ENCODE measurements around the gene PPA1. TPM values are rescaled to one million over a fixed set of nuclear protein-coding genes. Genes with fewer than 3 reads are reported as not detected.

The PPA1 gene
- polyA plus RNA-seq, 1 donor (not counting 4 experiments of a cell fraction or from before 2014, with no cell fraction given): 324 TPM

- Histone ChIP-seq H3K9ac (ENCODE audit: control insufficient read depth, extremely low read depth, insufficient read depth, low read length) (no peak overlapping the region), H2AFZ (ENCODE audit: control insufficient read depth, low read length) (no peak overlapping the region), H3K9me1 (ENCODE audit: control insufficient read depth, extremely low read depth, insufficient read depth, low read length) (peaks cover 2% of the 10 kb centered on the region), H3K4me1 (ENCODE audit: control insufficient read depth, extremely low read depth, insufficient read depth, low read length) (peaks cover 27% of the 10 kb centered on the region), H3K4me2 (ENCODE audit: control insufficient read depth, extremely low read depth, insufficient read depth, low read depth, low read length) (no peak overlapping the region), H3K4me3 (ENCODE audit: control insufficient read depth in 2 of 3, extremely low read depth in 1 of 3, insufficient read depth in 2 of 3, low read depth in 1 of 3, low read length in 3 of 3) (no peak overlapping the region), H3K79me2 (ENCODE audit: control insufficient read depth, insufficient read depth, low read length) (no peaks in the 10 kb centered on the region), H3K27ac (ENCODE audit: control insufficient read depth, insufficient read depth, low read length) (no peak overlapping the region), H3K9me3 (ENCODE audit: control insufficient read depth, low read depth, low read length) (no peaks in the 10 kb centered on the region), H4K20me1 (ENCODE audit: control insufficient read depth, extremely low read depth, insufficient read depth, low read length) (no peaks in the 10 kb centered on the region), H3K27me3 (ENCODE audit: control insufficient read depth, extremely low read depth, insufficient read depth, low read length) (no peaks in the 10 kb centered on the region), H3K36me3 (ENCODE audit: control insufficient read depth in 2 of 2, extremely low read depth in 1 of 2, insufficient read depth in 2 of 2, low read length in 2 of 2) (no peaks in the 10 kb centered on the region)
- DNase-seq (ENCODE audit: low read depth, low spot score) (no peak), FAIRE-seq (no peak)
- dilution Hi-C loops (cut with MboI; ENCODE audit: extremely low pct_ligation_motif_present, low sequenced_read_pairs): no loop called here
- TF ChIP-seq CTCF (optimal IDR thresholded peaks at IDR 0.05 in 1 of 3, IDR thresholded peaks at IDR 0.05 in 1 of 3, conservative IDR thresholded peaks at IDR 0.05 in 1 of 3; ENCODE audit: extremely low read depth in 1 of 3, insufficient read depth in 2 of 3, low read length in 3 of 3) (no peak), EZH2 (IDR thresholded peaks at IDR 0.05; ENCODE audit: low read length) (no peak)
Measured at GRCh38 chr10:70269741-70270140, 36.5 kb upstream of the PPA1 start.

DNA sequence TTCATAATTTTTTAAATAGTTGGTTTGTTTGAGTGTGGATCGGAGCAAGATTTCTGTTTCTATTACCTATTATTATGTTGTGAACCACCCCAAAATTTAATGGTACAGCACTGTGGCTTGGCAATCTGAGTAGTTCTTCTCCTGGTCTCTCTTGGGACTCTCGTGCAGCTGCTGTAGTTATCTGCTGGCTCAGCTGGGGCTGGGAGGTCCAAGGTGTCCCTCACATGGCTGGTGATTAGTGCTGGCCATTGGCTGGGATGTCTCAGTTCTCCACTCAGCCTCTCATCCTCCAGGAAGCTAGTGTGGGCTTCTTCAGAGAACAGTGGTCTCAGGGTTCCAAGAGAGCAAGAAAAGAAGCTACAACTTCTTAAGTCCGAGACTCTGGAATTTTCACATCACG, 35.1 kb upstream of the PPA1 start:
- Histone ChIP-seq H2AFZ (ENCODE audit: control insufficient read depth, low read length) (no peak overlapping the region), H3K9ac (ENCODE audit: control insufficient read depth, extremely low read depth, insufficient read depth, low read length) (no peak overlapping the region), H3K4me2 (ENCODE audit: control insufficient read depth, extremely low read depth, insufficient read depth, low read depth, low read length) (no peak overlapping the region), H3K9me3 (ENCODE audit: control insufficient read depth, low read depth, low read length) (no peaks in the 10 kb centered on the region), H3K27ac (ENCODE audit: control insufficient read depth, insufficient read depth, low read length) (no peak overlapping the region), H3K79me2 (ENCODE audit: control insufficient read depth, insufficient read depth, low read length) (no peaks in the 10 kb centered on the region), H4K20me1 (ENCODE audit: control insufficient read depth, extremely low read depth, insufficient read depth, low read length) (no peaks in the 10 kb centered on the region), H3K9me1 (ENCODE audit: control insufficient read depth, extremely low read depth, insufficient read depth, low read length) (peaks cover 2% of the 10 kb centered on the region), H3K4me1 (ENCODE audit: control insufficient read depth, extremely low read depth, insufficient read depth, low read length) (peaks cover 27% of the 10 kb centered on the region), H3K4me3 (ENCODE audit: control insufficient read depth in 2 of 3, extremely low read depth in 1 of 3, insufficient read depth in 2 of 3, low read depth in 1 of 3, low read length in 3 of 3) (no peak overlapping the region), H3K27me3 (ENCODE audit: control insufficient read depth, extremely low read depth, insufficient read depth, low read length) (no peaks in the 10 kb centered on the region), H3K36me3 (ENCODE audit: control insufficient read depth in 2 of 2, extremely low read depth in 1 of 2, insufficient read depth in 2 of 2, low read length in 2 of 2) (no peaks in the 10 kb centered on the region)
- no peak for DNase-seq (ENCODE audit: low read depth, low spot score)
- no peak for TF ChIP-seq CTCF (optimal IDR thresholded peaks at IDR 0.05 in 1 of 3, IDR thresholded peaks at IDR 0.05 in 1 of 3, conservative IDR thresholded peaks at IDR 0.05 in 1 of 3; ENCODE audit: extremely low read depth in 1 of 3, insufficient read depth in 2 of 3, low read length in 3 of 3)
- dilution Hi-C loops (cut with MboI; ENCODE audit: extremely low pct_ligation_motif_present, low sequenced_read_pairs): no loop called here
- no peak for FAIRE-seq

Measured in keratinocyte (primary cell).